ENCODE measurements around the gene GFOD1.

GRCh38 chr6:13360671-13361540, 126.5 kb downstream of the GFOD1 start:
- TF ChIP-seq FOXK2 (IDR thresholded peaks at IDR 0.05) (no peak), SP1 (IDR thresholded peaks at IDR 0.05) (no peak), FOXM1 (IDR thresholded peaks at IDR 0.05; ENCODE audit: borderline replicate concordance) (no peak), L3MBTL2 (conservative IDR thresholded peaks at IDR 0.05) (no peak), BHLHE40 (IDR thresholded peaks at IDR 0.05; ENCODE audit: borderline replicate concordance) (no peak), ELF4 (IDR thresholded peaks at IDR 0.05) (no peak), SUZ12 (IDR thresholded peaks at IDR 0.05) (no peak), ZNF384 (IDR thresholded peaks at IDR 0.05) (no peak), NFRKB (IDR thresholded peaks at IDR 0.05) (no peak), FOXA1 (IDR thresholded peaks at IDR 0.05) (no peak), PKNOX1 (IDR thresholded peaks at IDR 0.05) (no peak)
